ENCODE measurements around the gene GPHN. TPM values are rescaled to one million over a fixed set of nuclear protein-coding genes. Genes with fewer than 3 reads are reported as not detected.
A peak's percentile ranks its signal among the peaks of the same experiment; 100 is the strongest.

GPHN gene
- total RNA-seq, 1 donor from 2014 or later: 12.5 TPM

DNA sequence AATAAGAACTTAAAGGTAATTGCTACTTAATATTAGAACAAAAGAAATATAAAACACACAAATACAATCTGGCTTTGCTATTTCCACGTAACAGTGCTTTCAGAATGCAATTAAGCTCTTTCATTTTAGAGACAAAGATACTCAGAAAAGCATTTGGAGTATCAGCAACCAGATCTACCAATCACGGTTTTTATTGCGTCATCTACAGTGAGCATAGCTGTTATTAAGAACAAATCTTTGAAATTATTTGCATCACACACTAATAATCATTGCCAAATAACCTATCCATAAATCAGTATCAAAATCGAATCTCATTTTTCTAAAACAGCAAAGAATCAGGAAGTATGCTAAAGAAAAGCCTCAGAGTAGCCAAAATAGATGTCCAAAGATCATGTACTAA is 654.4 kb downstream of the GPHN start:
- DNase-seq (ENCODE audit: extremely low spot score in 2 of 2): no peak
- intact Hi-C loops (cut with DNase I): loop anchor here (5.0 kb wide), 1 partner anchor 125 kb away; no protein-coding TSS in a partner anchor
- Histone ChIP-seq H3K27me3 (no peaks in the 10 kb centered on the region), H3K36me3 (no peaks in the 10 kb centered on the region), H3K4me3 (no peak overlapping the region), H3K4me1 (no peaks in the 10 kb centered on the region), H3K27ac (no peak overlapping the region), H3K9me3 (no peaks in the 10 kb centered on the region)
- no peak for TF ChIP-seq POLR2AphosphoS5 (IDR thresholded peaks at IDR 0.05; ENCODE audit: insufficient read depth in 1 of 2, low read depth in 1 of 2)
- TF ChIP-seq, protein P1, sequence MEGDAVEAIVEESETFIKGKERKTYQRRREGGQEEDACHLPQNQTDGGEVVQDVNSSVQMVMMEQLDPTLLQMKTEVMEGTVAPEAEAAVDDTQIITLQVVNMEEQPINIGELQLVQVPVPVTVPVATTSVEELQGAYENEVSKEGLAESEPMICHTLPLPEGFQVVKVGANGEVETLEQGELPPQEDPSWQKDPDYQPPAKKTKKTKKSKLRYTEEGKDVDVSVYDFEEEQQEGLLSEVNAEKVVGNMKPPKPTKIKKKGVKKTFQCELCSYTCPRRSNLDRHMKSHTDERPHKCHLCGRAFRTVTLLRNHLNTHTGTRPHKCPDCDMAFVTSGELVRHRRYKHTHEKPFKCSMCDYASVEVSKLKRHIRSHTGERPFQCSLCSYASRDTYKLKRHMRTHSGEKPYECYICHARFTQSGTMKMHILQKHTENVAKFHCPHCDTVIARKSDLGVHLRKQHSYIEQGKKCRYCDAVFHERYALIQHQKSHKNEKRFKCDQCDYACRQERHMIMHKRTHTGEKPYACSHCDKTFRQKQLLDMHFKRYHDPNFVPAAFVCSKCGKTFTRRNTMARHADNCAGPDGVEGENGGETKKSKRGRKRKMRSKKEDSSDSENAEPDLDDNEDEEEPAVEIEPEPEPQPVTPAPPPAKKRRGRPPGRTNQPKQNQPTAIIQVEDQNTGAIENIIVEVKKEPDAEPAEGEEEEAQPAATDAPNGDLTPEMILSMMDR (IDR thresholded peaks at IDR 0.05): no peak
- TF ChIP-seq POLR2A (IDR thresholded peaks at IDR 0.05): no peak

DNA sequence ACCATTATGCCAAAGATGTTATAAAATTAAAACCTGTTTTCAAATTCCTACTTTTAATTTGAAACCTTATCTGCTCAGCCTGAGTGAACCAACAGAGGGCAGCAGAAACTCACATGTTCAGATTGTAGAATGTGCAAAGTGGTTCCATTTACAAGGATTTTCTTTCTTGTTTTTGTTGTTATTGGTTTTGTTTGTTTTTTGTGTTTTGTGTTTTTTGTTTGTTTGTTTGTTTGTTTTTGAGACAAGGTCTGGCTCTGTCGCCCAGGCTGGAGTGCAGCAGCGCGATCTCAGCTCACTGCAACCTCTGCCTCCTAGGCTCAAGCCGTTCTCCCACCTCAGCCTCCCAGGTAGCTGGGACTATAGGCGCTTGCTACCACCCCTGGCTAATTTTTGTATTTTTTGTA is 658.5 kb downstream of the GPHN start:
- intact Hi-C loops (cut with DNase I): no loop called here
- H3K4me1 ChIP-seq: no peaks in the 10 kb centered on the region
- H3K27me3 ChIP-seq: no peaks in the 10 kb centered on the region
- no peak overlapping the region for H3K4me3 ChIP-seq
- no peak overlapping the region for H3K27ac ChIP-seq
- no peak for TF ChIP-seq POLR2A (IDR thresholded peaks at IDR 0.05)
- TF ChIP-seq POLR2AphosphoS5 (IDR thresholded peaks at IDR 0.05; ENCODE audit: insufficient read depth in 1 of 2, low read depth in 1 of 2): no peak
- TF ChIP-seq, protein P1 (IDR thresholded peaks at IDR 0.05): peak in 2 of 3 experiments; percentile 52 to 54
- no peak for DNase-seq (ENCODE audit: extremely low spot score in 2 of 2)
- no peaks in the 10 kb centered on the region for H3K9me3 ChIP-seq
- H3K36me3 ChIP-seq: peaks cover 0 to 2% of the 10 kb centered on the region in 2 donors

DNA sequence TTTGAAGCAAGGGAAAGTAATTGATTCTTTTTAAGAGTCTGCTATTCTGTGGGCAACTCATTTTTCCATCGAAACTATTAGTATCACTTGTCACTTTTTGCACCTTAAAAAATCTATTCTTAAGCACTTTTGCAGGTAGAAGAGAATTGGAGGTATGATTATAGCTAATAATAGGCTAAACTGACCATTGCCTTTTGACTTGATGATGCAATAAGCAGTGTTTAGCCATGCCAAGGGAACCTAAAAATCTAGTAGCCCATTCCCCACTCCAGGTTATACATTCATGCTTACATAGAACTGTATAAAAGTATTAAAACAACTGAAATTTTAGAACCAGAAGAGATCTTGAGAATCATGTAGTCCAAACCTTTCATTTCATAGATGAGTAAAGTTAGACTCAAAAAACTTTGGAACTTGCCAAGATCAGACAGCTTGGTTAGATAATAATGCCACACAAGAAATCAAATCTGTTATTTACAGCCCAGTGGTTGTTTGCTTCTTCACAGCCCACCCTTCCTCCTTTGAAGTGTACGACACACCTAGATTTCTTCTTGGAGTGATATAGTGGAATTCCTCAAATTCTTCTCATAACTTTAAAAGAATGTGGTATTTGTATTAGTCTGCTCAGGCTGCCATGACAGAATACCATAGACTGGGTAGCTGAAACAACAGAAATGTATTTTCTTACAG is 659.6 kb downstream of the GPHN start:
- DNase-seq (ENCODE audit: extremely low spot score in 2 of 2): no peak
- TF ChIP-seq POLR2AphosphoS5 (IDR thresholded peaks at IDR 0.05; ENCODE audit: insufficient read depth in 1 of 2, low read depth in 1 of 2): no peak
- TF ChIP-seq, protein P1 (IDR thresholded peaks at IDR 0.05): no peak
- no peak for TF ChIP-seq POLR2A (IDR thresholded peaks at IDR 0.05)
- Histone ChIP-seq H3K4me3 (no peak overlapping the region), H3K27ac (no peak overlapping the region), H3K27me3 (no peaks in the 10 kb centered on the region), H3K9me3 (no peaks in the 10 kb centered on the region), H3K4me1 (no peaks in the 10 kb centered on the region), H3K36me3 (peaks cover 0 to 8% of the 10 kb centered on the region in 2 donors)
- intact Hi-C loops (cut with DNase I): no loop called here

DNA sequence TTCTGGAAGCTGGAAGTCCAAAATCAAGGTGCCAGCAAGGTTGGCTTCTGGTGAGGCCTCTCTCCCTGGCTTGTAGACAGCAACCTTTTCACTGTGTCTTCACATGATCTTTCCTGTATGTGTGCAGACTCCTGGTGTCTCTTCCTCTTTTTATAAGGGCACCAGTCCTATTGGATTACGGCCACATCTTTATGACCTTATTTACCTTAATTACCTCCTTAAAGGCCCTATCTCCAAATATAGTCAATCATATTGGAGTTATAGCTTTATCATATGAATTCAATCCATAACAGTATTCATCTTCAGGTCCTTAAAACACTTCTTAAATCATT is 660.1 kb downstream of the GPHN start:
- H3K9me3 ChIP-seq: no peaks in the 10 kb centered on the region
- no peak overlapping the region for H3K4me3 ChIP-seq
- H3K27me3 ChIP-seq: no peaks in the 10 kb centered on the region
- DNase-seq (ENCODE audit: extremely low spot score in 2 of 2): no peak
- TF ChIP-seq, protein P1 (IDR thresholded peaks at IDR 0.05): no peak
- TF ChIP-seq POLR2A (IDR thresholded peaks at IDR 0.05): no peak
- TF ChIP-seq POLR2AphosphoS5 (IDR thresholded peaks at IDR 0.05; ENCODE audit: insufficient read depth in 1 of 2, low read depth in 1 of 2): no peak
- no peaks in the 10 kb centered on the region for H3K4me1 ChIP-seq
- H3K36me3 ChIP-seq: peaks cover 0 to 8% of the 10 kb centered on the region in 2 donors
- intact Hi-C loops (cut with DNase I): no loop called here
- H3K27ac ChIP-seq: no peak overlapping the region

DNA sequence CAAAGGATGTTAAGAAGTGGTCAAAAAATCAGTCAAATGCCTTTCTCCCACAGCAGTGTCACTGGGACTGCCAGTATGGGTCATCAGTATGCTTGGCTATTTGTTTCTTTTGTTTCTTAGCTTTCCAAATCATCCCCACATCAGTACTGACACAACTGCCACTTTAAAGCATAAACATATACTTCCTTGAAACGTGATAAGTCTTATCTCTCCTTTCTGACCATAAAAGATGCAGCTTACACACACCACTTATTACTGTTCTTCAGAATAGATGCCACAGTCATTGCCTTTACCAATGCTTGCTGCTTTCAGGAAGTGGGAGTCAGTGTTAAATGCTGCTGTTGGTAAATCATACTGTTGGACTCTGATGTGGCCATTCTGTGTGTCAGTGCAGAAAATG is 662.7 kb downstream of the GPHN start:
- peaks cover 0 to 8% of the 10 kb centered on the region in 2 donors for H3K36me3 ChIP-seq
- H3K4me1 ChIP-seq: no peaks in the 10 kb centered on the region
- TF ChIP-seq POLR2AphosphoS5 (IDR thresholded peaks at IDR 0.05; ENCODE audit: insufficient read depth in 1 of 2, low read depth in 1 of 2) (no peak), POLR2A (IDR thresholded peaks at IDR 0.05) (no peak)
- TF ChIP-seq, protein P1 (IDR thresholded peaks at IDR 0.05): no peak
- no peak overlapping the region for H3K27ac ChIP-seq
- no peak for DNase-seq (ENCODE audit: extremely low spot score in 2 of 2)
- no peaks in the 10 kb centered on the region for H3K27me3 ChIP-seq
- no peak overlapping the region for H3K4me3 ChIP-seq
- intact Hi-C loops (cut with DNase I): no loop called here
- H3K9me3 ChIP-seq: no peaks in the 10 kb centered on the region
